ENCODE measurements around the gene ANKRD11. TPM values are rescaled to one million over a fixed set of nuclear protein-coding genes. Genes with fewer than 3 reads are reported as not detected.
"Not testable (repeated sequence)": the region's sequence is repeated elsewhere in the genome, so short reads cannot be mapped to it uniquely, and the experiment has no call there.

Gene ANKRD11
- total RNA-seq, 2 experiments from 2014 or later = 174 to 177 TPM

DNA sequence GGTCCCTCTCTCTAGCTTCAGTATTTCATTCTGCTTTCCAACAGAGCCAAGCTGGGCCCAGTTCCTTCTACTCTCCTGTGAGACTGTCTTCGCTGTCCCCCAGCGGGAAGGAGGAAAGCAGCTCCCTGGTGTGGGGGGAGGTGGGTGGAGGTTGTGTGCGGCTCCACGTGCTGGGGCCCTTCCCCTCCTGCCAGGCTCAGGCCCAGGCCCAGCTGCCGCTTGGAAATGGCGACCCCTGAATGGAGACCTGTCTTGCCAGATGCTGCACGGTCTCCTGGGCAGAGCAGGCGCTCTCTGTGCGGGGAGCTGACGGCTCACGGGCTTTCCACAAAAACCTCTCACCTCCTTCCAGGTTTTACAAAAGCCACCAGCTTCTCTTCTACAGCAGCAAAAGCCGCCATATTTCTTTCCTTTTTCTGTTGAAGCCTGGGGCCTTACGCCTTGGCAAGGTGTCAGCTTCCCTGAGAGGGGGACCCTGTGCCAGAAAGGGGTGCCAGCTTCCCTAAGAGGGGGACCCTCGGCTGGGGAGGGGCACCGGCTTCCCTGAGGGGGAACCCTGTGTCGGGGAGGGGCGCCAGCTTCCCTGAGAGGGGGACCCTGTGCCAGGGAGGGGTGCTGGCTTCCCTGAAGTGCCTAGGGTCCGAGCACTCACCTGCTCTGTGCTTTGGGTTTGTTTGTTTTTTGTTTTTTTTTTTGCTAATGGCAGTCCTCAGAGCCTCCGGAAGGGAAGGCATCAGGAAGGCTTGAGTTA is 225.4 kb downstream of the ANKRD11 start:
- Mint-ChIP-seq H3K36me3 (ENCODE audit: low read depth) (peaks cover 8% of the 10 kb centered on the region), H3K4me3 (no peak overlapping the region), H3K9me3 (no peaks in the 10 kb centered on the region), H3K4me1 (ENCODE audit: low read depth) (no peaks in the 10 kb centered on the region), H3K27me3 (ENCODE audit: low read depth) (no peaks in the 10 kb centered on the region), H3K27ac (no peak overlapping the region)
- DNase-seq = no peak
- intact Hi-C loops (cut with micrococcal nuclease) = no loop called here
- CTCF ChIA-PET = interaction anchor here (0.6 to 1.0 kb wide), 2 partner anchors 24 to 199 kb away, joined by 3 read pairs; no protein-coding TSS in a partner anchor

DNA sequence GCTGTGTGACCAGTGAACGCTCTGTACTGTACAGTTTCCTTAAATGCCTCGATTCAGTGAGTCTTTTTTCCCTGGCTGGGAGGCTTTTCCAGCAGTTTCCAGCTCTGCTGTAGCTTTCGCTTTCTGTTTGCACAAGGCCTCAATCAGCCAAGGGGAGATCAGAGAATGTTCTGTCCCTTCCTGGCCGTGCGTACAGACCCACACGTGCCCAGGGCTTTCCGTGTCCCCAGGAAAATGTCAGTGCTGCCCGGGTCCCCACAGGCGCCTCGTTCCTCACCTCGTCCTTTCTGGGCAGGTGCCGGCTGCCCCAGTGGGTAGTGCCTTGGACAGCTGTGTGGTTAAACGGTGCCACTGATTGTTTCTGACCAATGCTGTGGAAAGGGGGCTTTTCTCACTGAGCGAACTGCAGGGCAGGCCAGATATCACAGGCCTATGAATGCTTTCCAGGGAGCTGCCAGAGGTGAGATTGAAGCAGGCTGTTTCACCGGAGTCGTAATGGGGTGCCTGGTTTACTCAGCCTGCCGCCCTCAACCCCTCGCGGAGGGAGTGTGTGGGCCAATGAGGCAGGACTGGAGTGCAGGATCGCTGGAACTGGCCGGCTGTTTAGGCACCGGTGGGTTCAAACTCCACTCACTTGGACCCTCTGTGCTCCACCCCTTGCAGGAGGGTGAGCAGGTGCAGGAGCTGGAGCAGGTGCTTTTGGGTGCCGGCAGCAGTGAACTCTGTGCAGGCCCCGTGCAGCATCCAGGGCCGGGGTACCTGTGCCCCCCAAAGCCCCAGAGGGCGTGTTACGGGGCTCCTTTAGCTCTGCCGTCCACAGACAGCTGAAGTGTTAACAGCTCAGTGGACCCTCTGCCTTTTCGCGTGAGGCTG is 228.4 kb downstream of the ANKRD11 start:
- CTCF ChIA-PET = interaction anchor here (0.7 kb wide), 1 partner anchor 24 kb away, joined by 3 read pairs; no protein-coding TSS in a partner anchor
- H3K36me3 Mint-ChIP-seq (ENCODE audit: low read depth) = peaks cover 2% of the 10 kb centered on the region
- no peaks in the 10 kb centered on the region for H3K9me3 Mint-ChIP-seq
- peaks cover 7% of the 10 kb centered on the region for H3K27me3 Mint-ChIP-seq (ENCODE audit: low read depth)
- intact Hi-C loops (cut with micrococcal nuclease) = no loop called here
- peaks cover 10% of the 10 kb centered on the region for H3K4me1 Mint-ChIP-seq (ENCODE audit: low read depth)
- no peak for DNase-seq
- H3K4me3 Mint-ChIP-seq = no peak overlapping the region
- H3K27ac Mint-ChIP-seq = no peak overlapping the region

DNA sequence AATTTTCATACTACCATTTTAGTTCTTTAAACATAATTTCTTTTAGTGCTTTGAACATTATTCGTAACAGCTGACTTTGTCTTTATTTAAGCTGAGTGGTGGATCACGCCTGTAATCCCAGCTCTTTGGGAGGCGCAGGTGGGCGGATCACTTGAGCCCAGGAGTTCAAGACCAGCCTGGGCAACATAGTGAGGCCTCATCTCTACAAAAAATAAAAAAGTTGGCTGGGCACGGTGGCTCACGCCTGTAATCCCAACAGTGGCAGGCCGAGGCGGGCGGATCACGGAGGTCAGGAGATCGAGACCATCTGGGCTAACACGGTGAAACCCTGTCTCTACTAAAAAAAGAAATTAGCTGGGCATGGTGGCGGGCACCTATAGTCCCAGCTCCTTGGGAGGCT is 230.5 kb downstream of the ANKRD11 start:
- Mint-ChIP-seq H3K4me1 (ENCODE audit: low read depth) (peaks cover 17% of the 10 kb centered on the region), H3K27me3 (ENCODE audit: low read depth) (peaks cover 11% of the 10 kb centered on the region)
- H3K4me3 Mint-ChIP-seq; H3K27ac Mint-ChIP-seq; H3K36me3 Mint-ChIP-seq (ENCODE audit: low read depth); intact Hi-C loops (cut with micrococcal nuclease); DNase-seq; CTCF ChIA-PET; H3K9me3 Mint-ChIP-seq: not testable (repeated sequence)

DNA sequence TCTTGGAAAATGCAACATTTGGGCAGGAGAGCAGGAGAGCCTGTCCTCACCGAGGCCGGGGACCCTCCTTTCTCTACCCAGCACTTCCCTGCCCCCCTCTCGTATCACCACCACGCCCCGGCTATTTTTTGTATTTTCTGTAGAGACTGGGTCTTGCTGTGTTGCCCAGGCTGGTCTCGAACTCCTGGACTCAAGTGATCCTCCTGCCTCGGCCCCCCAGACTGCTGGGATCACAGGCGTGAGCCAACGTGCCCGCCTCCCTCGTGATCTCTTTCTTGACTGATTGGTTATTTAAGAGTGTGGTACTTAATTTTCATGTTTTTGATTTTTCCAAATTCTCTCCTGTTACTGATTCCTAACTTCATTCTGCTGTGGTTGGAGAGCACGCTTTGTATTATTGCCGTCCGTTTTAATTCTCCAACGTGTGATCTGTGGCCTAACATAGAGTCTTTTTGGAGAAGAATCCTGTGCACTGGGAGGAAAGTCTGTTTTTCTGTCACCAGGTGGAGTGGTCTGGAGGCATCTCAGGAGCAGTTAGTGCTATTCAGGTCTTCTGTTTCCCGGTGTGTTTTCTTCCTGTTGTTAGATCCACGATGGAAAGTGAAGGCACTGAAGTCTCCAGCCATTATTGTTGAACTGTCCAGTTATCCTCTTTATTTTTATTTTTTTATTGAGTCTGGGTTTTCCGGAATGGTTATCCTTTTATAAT is 232.4 kb downstream of the ANKRD11 start:
- intact Hi-C loops (cut with micrococcal nuclease) = loop anchor here (1.0 kb wide), 1 partner anchor 8 kb away; no protein-coding TSS in a partner anchor
- Mint-ChIP-seq H3K27ac (no peak overlapping the region), H3K4me1 (ENCODE audit: low read depth) (peaks cover 17% of the 10 kb centered on the region), H3K36me3 (ENCODE audit: low read depth) (no peaks in the 10 kb centered on the region), H3K4me3 (peak overlapping the region; percentile 63), H3K9me3 (no peaks in the 10 kb centered on the region), H3K27me3 (ENCODE audit: low read depth) (peaks cover 11% of the 10 kb centered on the region)
- no peak for DNase-seq
- CTCF ChIA-PET = no interaction called here

DNA sequence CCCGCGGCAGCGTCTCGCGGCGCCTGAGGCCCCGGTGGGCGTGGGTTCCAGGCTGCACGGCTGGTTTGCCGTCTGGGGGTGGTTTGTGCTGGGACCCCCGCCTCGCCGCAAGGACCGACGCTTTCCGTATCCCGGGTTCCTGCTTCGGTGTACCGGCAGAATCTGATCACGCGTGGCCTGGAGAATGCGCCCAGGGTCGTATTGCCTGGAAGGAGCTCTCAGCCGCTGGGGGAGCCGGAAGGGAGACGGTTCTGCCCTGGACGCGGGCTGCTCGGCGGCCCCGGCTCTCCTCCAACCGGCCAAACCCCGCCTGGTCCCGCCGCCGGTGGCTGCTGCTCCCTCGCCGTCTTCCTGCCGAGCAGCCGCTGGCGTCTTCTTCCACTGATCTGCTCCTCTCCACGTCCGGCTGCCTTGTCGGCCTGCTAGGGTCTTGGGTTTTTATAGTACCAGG is 233.1 kb downstream of the ANKRD11 start:
- no peak overlapping the region for H3K27ac Mint-ChIP-seq
- no peak for DNase-seq
- no peaks in the 10 kb centered on the region for H3K9me3 Mint-ChIP-seq
- H3K36me3 Mint-ChIP-seq (ENCODE audit: low read depth) = no peaks in the 10 kb centered on the region
- peaks cover 11% of the 10 kb centered on the region for H3K27me3 Mint-ChIP-seq (ENCODE audit: low read depth)
- intact Hi-C loops (cut with micrococcal nuclease) = no loop called here
- CTCF ChIA-PET = no interaction called here
- peak overlapping the region; percentile 63 for H3K4me3 Mint-ChIP-seq
- peaks cover 17% of the 10 kb centered on the region for H3K4me1 Mint-ChIP-seq (ENCODE audit: low read depth)

DNA sequence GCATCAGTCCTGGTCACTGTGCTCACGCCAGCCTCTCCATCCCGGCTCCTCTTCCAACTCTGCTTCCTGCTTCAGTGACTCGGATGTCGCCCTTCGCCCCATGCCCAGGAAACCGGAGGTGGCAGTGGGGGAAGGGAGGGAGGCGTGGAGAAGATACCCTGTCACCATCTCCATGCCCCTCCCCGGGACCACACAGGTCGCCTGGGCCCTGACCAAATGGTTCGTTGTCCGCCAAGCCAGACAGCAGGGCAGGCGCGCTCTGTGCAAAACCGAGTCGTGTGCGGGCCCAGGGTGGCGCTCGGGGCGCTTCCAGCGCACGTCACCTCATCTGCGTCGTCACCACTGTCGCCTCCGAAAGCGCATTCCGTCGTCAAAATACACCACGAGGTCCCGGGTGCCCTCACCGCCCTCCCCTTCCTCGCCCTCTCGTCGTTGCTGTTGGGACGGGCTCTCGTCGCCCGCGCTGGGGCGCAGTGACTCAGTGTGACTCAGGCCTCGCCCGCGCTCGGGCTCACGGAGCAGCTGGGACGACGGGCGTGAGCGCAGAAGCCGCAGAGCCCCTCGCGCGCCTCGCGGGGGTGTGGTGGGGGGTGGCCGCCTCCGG is 233.6 kb downstream of the ANKRD11 start:
- peak; percentile 89 for DNase-seq
- Mint-ChIP-seq H3K4me3 (peak overlapping the region; percentile 68), H3K27me3 (ENCODE audit: low read depth) (peaks cover 11% of the 10 kb centered on the region), H3K27ac (no peak overlapping the region), H3K9me3 (no peaks in the 10 kb centered on the region), H3K36me3 (ENCODE audit: low read depth) (no peaks in the 10 kb centered on the region), H3K4me1 (ENCODE audit: low read depth) (peaks cover 17% of the 10 kb centered on the region)
- intact Hi-C loops (cut with micrococcal nuclease) = no loop called here
- CTCF ChIA-PET = no interaction called here

DNA sequence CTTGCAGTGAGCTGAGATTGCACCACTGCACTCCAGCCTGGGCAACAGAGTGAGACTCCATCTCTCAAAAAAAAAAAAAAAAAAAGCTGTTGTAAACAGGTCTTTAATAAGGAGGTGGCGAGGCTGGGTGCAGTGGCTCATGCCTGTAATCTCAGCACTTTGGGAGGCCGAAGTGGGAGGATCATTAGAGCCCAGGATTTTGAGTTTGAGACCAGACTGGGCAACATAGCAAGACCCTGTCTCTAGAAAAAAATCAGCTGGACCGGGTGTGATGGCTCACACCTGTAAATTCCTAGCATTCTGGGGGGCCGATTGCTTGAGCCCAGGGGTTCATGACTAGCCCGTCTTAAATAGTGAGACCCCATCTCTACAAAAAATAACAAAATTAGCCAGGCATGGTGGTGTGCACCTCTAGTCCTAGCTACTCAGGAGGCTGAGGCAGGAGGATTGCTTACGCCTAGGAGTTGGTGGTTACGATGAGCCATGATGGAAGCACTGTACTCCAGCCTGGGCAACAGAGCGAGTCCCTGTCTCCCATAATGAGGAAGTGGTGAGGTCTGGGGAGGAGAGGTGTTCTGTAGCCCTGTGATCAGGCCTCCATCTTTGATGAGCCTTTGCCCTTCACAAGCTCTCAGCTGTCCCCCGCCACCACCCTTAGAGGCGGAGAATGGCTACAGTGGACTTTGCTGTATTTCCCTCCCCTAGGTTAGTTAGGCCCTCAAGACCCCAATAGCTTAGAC is 236.6 kb downstream of the ANKRD11 start:
- Mint-ChIP-seq H3K36me3 (ENCODE audit: low read depth) (no peaks in the 10 kb centered on the region), H3K27me3 (ENCODE audit: low read depth) (peaks cover 11% of the 10 kb centered on the region), H3K4me1 (ENCODE audit: low read depth) (peaks cover 17% of the 10 kb centered on the region), H3K27ac (no peak overlapping the region), H3K9me3 (peaks cover 5% of the 10 kb centered on the region), H3K4me3 (no peak overlapping the region)
- DNase-seq = no peak
- intact Hi-C loops (cut with micrococcal nuclease) = no loop called here
- CTCF ChIA-PET = interaction anchor here (1.0 kb wide), 1 partner anchor 13 kb away, joined by 4 read pairs; no protein-coding TSS in a partner anchor

DNA sequence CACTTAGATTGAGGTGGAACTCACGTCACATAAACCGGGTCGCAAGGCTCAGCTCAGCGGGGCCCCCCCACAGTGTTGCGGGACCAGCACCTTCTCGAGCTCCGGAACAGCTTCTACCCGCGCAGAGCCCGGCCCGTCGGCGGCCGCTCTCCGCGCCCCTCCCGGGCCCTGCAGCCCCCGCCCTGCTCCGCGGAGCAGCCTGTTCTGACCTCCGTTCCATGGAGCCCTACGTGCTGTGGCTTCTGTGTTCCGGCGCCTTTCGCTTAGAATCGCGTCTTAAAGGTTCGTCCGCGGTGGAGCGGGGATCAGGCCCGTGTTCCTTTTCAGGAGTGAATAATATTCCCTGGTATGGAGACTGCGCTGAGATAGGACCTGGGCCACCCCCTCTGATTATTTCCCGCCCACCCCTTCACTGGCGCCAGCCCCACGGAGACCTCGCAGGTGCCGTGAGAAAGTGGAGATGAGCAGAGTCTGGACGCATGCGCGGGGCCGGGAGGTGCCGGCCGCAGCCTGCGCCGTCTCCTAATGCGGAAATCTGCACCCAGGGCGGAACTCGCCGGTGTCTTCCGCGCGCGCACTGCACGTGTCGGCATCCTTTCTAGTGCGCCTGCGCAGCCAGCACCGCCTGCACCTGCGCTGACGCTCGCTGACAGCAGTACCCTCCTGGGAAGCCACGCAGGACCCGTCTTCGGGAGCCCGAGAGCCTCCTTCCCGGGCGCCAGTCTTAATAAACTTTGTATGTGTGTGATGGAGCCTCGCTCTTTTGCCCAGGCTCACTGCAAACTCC is 242.0 kb downstream of the ANKRD11 start:
- peaks cover 2% of the 10 kb centered on the region for H3K4me1 Mint-ChIP-seq (ENCODE audit: low read depth)
- no peaks in the 10 kb centered on the region for H3K36me3 Mint-ChIP-seq (ENCODE audit: low read depth)
- no peak overlapping the region for H3K27ac Mint-ChIP-seq
- CTCF ChIA-PET = no interaction called here
- peaks cover 5% of the 10 kb centered on the region for H3K9me3 Mint-ChIP-seq
- no peak for DNase-seq
- intact Hi-C loops (cut with micrococcal nuclease) = loop anchor here (10.0 kb wide), 3 partner anchors 154 to 626 kb away; partner anchors contain the start of genes ACSF3, CHMP1A, SPATA33 and TCF25
- peak overlapping the region; percentile 74 for H3K4me3 Mint-ChIP-seq
- no peaks in the 10 kb centered on the region for H3K27me3 Mint-ChIP-seq (ENCODE audit: low read depth)

DNA sequence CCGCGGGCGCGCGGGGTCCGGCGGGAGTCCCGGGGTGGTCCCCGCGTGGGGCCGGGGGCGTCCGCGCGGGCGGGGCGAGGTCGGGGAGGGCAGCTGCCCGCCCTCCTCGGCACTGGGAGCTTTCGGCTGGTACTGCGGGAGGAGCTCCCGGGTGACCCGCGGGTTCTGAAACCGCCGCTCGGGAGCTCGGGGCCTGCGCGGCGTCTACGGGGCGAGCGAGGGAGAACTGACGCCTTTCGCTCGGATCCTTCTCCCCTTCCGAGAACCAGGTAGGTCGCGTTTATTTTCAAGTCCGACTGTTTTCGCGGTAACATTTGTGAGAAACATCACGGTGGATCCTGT is 242.7 kb downstream of the ANKRD11 start:
- intact Hi-C loops (cut with micrococcal nuclease) = loop anchor here (2.0 to 10.0 kb wide), 5 partner anchors 153 to 627 kb away; partner anchors contain the start of genes ACSF3, CHMP1A, RPL13 and SPATA33
- not testable (repeated sequence) for H3K27me3 Mint-ChIP-seq (ENCODE audit: low read depth); H3K27ac Mint-ChIP-seq; H3K4me1 Mint-ChIP-seq (ENCODE audit: low read depth); H3K9me3 Mint-ChIP-seq; H3K36me3 Mint-ChIP-seq (ENCODE audit: low read depth); DNase-seq
- CTCF ChIA-PET = interaction anchor here (0.9 kb wide), 1 partner anchor 311 kb away, joined by 3 read pairs; no protein-coding TSS in a partner anchor
- peak overlapping the region; percentile 77 for H3K4me3 Mint-ChIP-seq

DNA sequence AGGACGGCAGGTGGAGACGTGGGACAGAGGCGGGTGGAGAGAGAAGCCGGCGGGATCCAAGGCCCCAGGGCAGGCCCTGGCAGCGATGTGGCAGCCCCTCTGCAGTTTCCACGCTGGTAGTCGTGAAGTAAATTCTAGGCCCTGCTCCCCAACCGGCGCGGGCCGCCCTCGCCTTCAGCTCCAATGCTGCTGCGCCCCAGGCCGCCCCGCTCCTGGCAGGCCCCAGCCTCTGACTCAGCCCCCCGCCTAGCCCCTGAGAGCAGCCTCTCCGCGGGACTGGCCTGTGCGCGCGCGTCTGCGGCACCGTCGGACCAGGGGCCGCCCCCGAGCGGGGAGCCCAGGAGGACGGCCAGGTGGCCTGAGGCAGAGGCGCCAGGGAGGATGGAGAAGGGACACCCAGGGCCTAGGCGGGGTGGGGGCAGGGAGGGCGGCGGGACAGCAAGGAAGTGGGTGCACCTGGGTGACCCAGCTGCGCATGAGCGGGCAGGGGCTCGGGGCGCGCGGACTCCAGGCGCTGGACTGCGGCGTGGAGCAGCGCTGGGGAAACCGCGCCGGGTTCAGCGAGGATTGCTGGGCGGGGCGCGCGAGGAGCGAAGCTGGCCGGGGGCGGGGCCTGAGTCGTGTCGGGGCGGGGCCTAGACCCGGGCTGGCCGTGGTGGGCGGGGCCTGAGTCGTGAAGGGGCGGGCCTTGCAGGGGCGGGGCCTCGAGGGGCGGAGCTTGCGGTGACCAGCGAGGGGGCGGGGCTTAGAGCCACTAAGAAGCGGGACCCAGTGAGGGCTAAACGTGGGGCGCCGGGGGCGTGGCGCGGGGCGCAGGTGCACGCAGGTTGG is 243.2 kb downstream of the ANKRD11 start:
- peak; percentile 96 for DNase-seq
- Mint-ChIP-seq H3K27ac (no peak overlapping the region), H3K9me3 (peaks cover 5% of the 10 kb centered on the region), H3K4me3 (peak overlapping the region; percentile 77), H3K36me3 (ENCODE audit: low read depth) (no peaks in the 10 kb centered on the region), H3K4me1 (ENCODE audit: low read depth) (peaks cover 7% of the 10 kb centered on the region), H3K27me3 (ENCODE audit: low read depth) (no peaks in the 10 kb centered on the region)
- intact Hi-C loops (cut with micrococcal nuclease) = loop anchor here (2.0 to 10.0 kb wide), 5 partner anchors 152 to 628 kb away; partner anchors contain the start of genes ACSF3, CHMP1A, RPL13 and SPATA33
- CTCF ChIA-PET = interaction anchor here (0.8 to 1.1 kb wide), 3 partner anchors 8 to 312 kb away, joined by 3 to 5 read pairs (median 3); no protein-coding TSS in a partner anchor
